H4 (cell line): ENCODE data around the gene WDR72. TPM values are rescaled to one million over a fixed set of nuclear protein-coding genes. Genes with fewer than 3 reads are reported as not detected.
"Not testable (repeated sequence)": the region's sequence is repeated elsewhere in the genome, so short reads cannot be mapped to it uniquely, and the experiment has no call there.

Source experiments
- DNase-seq: peaks from one replicate; pipeline ENCODE4 v3.0.0-alpha.2; 2015; ENCODE audit warnings: low spot score
- total RNA-seq: library from RNA; depleted of rRNA; stranded (reverse); fragments of >200 nt; shearing (Covaris generic); gene quantifications from 2 replicates; pipeline ENCODE4 v1.2.3, GENCODE V29; 2014

The WDR72 gene
- total RNA-seq, 1 experiment from 2014 or later: 14.6 TPM

DNA sequence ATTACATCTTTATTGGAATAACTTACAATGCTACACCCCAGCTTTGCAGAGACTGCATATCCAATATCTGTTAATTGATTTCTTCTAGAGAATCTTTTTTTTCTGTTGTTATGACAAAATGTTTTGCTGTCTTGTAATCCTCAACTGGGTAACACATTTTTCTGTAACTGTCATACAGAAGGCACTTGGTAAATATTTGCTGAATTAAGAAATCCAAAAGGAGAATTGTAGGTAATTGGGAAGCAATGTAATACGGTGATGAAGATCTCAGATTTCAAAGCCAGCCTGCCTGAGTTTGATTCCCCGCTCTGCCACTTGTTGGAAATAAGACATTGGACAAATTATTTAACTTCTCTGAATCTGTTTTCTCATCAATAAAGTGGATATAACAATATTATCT is 169.1 kb downstream of the WDR72 start:
- DNase-seq: no peak

DNA sequence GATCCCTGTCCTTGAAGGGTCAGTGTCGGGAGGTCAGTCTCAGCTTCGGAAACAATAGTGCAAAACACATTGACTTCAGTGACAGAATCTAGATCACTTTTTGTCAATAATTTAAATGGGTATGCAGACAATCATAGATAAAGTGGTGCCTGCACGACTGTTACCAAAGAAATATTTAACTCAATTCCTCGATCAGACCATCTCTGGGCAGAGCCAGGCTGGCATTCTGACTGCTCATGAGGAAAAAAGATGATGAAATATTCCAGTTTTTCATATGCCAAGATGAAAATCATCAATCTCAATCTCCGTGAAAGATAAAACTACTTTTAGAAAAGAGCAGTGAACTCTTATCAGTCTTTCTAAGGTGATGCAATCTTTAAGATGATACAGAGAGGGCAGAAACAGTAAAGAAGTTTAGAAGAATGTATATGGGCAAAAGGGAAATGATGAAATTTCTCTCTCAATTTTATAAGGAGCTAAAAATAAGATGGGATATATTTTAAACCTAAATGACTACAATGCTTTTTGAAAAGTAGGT is 169.9 kb downstream of the WDR72 start:
- DNase-seq: no peak

DNA sequence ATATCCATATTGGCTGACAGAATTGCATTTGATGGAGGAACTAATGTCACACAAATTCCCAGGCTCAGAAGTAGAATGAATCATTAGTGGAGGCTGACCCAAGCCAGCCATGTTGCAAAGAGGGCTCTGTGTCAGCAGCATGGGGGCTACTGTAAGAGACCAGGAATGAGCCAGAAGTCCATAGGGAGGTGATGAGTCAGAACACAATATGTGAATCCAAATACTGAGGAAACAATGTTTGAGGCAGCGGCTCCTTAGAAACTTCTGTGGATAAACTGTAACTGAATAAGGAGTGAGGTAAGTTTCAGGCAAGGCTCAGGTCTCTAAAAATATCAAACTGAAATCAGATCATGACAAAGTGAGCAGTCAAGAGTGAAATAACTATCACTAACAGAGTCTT is 170.7 kb downstream of the WDR72 start:
- DNase-seq: no peak

DNA sequence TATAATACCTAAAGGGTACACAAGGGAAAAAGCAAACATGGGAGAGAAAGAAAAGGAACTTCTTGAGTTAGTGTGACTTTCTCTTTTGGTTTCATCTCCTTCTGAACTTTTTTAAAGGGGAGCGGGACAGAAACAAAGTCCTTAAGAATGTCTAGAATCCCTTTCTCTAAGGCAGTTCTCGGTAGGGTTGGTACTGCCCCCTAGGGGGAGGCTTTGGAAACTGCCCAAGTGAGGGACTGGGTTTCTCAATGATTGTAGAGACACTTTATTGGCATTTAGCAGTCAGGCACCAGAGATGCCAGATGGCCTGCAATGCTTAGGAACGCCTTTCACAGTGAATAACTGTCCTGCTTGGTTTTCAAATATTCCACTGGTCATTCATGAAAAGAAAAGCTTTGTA is 172.7 kb downstream of the WDR72 start:
- DNase-seq: peak; percentile 27

DNA sequence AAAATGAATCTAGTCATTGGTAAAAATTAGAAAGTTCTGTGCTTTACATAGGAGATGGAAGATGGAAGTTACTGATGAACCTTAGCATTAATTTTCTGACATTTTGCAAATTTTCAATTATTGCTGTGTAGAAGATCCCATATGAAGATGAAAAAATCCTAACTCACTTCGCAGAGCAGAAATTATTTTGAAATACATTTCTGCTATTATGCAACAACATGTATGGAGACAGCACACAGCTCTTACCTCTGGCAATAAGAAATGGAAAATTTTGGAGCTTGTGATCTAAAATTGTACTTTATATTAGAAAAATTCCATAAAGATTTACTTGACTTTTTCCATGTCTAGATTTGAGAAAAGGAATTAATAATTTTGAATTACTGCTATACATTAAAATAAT is 177.9 kb downstream of the WDR72 start:
- DNase-seq: no peak

DNA sequence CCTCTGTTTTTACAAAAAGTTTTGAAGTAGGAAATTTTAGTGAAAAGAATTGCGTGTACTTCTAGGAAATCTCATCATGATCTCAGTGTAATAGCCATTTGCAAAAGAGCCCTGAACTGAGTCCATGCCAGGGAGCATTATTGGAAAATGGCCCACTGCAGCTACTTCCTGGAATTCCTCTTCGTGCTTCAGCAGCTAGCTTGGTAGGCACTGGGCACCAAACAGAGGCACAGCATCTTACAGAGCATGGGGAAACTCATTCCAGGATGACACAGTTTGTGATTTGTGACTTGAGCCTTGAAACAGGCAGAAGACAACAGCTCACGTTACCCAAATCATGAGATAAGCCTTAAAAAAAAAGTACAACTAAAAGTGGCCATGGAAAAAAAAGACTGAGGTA is 179.1 kb downstream of the WDR72 start:
- DNase-seq: no peak

DNA sequence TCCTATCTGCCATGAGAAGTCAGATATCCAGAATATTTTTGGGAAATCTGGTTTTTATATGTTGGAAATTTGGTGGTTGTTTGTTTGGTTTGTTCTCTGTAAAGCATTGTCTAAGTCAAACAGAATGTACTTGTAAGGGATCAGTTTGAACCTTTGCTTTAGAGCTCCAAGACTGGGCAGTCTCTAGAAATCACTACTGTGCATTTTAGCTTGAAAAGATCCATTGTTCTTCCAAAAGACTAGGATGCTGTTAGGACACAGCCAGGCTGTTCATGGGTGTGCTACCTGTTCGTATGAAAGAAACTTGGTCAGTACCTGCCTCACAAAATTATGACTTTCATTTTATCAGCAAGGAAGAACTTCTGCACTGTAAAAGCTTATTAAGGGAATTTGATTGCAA is 182.6 kb downstream of the WDR72 start:
- no peak for DNase-seq

DNA sequence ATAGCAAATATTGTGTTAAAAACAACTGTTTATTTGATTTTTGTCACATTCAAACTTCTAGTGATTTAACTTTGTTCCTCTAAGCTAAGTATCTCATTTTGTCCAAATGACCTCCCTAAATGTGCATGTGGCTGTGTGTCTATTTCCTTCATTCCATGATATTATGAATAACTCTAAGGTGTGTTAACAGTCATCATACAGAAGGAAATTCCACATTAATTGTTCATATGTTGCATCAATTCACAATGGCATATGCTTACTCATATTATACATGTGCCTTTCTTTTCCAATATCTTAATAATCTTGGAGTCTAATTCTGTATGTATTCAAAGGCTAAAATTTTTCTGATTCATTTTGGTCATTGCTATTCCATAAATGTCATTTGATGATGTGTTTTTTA is 186.4 kb downstream of the WDR72 start:
- DNase-seq: no peak

DNA sequence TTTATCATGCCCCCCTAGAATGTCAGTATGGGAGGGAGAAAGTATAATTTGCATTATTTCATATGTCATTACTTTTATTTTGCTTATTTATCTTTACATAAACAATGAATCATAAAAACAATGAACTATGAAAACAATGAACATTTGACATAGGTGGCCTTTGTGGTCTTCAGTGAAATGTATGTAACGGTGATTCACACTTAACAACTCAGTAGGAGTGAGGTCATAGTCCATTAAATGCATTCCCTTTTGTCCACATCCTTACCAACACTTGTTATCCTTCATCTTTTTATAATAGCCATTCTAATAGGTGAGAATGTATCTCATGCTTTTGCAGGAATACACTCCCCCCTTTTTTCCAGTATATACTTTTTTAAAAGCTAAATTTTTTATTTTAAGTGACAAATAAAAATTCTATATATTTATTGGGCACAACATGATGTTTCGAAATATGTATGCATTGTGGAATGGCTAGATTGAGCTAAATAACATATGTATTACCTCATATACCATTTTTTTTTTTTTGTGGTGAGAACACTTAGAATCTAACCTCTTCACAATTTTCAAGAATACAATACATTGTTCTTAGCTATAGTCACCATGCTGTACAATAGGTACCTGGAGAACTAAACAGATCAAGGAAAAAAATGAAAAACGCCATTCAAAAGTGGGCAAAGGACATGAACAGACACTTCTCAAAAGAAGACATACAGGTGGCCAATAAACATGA is 189.5 kb downstream of the WDR72 start:
- DNase-seq: no peak

DNA sequence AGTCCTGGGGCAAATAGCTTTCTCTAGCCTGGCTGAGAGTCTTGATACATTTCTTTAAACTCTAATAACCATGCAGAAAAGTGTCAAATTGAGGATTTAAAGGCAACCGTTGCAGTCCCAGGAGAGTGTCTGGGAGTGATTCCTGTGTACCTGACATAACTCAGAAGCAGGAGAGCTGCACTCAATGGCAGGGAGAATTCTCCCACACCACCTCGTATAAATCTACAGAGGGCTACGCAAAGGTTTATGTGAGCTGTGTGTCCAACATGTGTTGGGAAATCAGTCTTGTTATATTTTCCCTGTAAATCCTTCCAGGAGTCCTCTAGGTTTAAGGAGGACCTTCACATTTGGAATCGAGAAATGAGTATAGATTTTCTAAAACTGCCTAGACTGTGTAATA is 192.6 kb downstream of the WDR72 start:
- DNase-seq: no peak

DNA sequence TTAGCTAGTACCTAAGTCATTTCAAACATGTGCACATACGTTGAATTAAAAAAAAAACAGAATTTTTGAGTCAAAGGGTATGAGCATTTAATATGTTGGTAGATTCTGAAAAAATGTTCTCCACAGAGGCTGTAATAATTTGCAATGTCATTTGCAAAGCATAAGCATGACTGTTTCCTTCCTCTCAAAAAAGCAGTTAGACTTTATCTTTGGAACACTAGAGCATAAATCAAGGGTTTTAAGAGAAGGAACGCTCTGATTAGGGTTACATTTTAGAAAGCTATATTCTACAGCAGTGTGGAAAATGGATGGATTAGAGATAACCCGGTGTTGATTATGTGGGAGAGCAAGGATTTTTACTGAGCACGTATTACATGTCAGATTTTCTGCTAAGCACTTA is 193.7 kb downstream of the WDR72 start:
- DNase-seq: no peak

DNA sequence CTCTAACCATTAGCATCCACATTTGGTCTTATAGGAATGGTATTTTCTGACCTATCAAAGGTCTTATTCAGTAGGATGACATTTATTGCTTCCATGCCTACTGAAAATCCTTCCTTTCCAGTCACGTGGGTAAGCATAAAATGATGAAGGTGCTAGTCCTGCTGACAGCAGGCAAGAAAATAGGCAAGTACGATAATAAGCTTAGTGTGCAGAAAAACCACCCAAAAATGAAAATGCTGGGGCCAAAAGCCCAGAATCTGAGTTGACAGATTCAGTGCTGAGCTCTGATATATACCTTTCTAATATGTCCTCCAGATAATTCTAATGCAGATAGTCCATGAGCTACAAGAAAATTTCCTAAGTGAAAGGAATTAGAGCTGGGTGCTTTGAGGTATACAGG is 194.8 kb downstream of the WDR72 start:
- no peak for DNase-seq

DNA sequence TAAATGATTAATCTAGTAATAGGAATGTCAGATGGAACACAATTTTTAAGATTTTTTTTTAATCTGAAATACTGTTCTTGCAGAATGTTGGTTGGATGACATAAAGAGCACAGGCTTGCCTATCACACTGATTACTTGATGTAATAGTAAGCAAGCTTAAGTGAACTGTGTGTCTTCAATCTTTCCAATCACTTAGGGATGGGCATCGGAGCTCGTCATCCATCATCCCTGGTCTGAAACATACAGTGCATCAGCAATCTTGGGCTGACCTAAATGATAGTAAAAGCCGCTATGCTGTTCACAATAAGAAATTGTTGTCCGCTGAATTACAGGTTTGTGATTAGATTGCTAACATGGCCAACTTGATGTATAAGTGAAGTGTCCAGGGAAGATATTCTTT is 195.8 kb downstream of the WDR72 start:
- DNase-seq: no peak

DNA sequence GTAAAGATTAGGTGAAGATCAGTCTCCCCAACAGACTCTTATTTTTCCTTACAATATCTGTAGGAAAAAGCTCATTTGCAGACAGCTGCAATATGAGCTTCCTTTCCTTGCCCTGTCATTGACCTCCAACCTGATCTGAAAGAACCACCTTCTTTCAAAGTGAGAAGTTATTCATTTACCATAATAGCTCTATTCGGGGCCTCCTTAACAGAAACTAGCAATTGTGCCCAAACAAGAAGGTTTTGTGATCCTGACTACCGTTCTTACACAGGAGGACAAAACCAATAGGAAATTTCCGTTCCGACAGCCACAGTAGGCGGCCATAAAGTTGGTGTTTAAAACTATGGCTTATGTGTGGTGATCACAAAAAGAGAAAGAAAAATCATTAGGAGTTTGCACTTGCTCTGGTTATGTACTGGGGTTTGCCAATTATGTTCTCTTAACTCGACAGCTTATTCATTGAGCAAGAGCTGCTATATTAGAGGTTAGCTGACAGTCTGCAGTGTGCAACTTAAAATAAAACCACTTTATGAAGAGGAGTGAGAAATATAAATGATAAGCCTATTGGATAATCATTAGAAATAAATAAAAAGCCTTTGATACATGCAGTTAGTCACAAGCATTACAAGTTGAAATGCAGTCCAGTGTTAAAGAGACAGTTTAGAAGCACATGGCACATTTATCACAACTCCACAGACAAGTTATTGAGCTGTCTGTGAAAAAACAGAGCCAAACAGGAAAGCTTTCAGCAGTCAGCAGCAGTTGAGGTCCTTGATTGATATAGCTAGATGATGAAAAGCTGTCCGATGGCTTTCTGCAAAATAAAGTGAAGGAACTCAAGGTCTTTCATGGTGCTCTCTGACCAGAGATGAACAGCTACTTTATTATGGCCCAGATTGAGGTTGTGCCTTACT is 199.8 kb downstream of the WDR72 start:
- DNase-seq: no peak

DNA sequence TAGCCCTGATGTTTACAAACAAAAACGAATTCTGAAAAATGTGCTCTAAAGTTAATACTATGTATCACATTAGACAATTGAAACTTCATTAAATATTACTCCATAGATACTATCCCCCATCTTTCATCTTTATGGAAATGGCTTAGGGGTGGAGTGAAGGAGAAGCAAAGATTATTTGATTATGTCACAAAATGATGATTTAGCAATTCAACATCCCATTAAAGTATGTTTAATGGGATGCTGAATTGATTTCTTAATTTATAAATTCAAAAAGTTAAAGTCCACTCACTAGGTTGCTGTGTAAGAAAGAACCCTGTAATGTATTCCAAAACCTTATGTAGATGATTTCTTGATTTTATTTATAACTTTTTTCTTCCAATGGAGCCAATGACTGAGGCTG is 201.1 kb downstream of the WDR72 start:
- no peak for DNase-seq

DNA sequence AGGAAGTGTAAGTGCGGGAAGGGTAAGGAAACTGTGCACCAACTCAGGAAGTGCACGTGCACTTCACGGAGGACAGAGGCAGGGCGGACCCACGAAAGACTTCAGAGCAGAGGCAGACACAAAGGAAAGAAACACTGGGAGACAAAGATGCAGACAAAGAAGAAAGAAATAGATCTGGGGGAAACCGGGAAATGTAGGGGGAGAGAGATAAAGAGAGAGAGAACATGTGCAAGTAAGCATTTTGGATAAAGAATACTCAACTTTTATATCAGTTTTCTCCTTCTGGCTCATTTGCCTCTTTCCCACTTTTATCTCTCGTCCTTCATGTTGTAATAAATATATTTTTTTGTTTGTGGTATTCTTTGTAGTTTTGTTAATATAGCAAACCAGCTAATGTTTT is 204.2 kb downstream of the WDR72 start:
- DNase-seq: no peak

DNA sequence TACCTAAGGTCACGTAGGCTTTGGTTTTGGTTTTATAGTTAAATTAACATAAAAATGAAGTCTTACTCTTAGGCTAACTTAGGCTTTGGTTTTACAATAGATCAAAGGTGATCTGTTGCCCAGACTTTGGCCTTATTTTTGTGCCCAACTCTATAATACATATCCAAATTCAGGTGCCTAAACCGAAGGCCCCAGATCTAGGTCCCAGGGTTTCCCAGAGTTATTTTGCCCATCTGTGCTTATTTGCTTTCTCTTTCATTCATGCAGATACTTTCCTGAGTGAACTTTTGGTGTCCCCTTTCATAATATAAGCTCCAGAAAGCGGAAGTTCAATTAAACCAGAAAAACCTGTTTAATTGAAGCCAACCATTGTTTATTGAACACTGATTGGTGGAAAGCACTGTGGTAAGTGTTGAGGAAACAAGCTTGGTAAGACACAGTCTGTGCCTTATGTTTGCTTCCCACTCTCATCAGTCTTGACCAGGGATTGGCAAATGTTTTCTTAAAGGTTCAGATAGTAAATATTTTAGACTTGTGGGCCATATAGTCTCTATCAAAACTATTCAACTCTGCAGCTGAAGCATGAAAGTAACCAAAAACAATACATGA is 209.7 kb downstream of the WDR72 start:
- DNase-seq: no peak

DNA sequence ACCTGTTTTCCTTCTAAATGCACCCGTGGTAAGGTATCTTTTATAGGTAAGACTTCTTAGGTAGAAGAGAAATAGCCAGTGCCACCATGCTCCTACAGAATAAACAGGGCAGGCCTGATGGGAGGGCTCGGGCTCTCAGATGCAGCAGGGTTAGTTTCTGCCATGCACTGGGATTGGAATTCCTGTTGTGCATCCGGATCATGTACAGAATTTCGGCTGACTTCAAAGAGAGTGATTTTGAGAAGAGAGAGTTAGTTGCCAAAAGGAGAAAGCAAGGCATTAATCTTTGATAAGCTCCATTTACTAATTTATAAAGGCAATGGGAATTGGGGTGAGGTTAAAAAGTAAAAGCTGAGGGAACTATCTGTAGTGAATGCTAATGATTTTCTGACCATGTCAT is 211.2 kb downstream of the WDR72 start:
- no peak for DNase-seq

DNA sequence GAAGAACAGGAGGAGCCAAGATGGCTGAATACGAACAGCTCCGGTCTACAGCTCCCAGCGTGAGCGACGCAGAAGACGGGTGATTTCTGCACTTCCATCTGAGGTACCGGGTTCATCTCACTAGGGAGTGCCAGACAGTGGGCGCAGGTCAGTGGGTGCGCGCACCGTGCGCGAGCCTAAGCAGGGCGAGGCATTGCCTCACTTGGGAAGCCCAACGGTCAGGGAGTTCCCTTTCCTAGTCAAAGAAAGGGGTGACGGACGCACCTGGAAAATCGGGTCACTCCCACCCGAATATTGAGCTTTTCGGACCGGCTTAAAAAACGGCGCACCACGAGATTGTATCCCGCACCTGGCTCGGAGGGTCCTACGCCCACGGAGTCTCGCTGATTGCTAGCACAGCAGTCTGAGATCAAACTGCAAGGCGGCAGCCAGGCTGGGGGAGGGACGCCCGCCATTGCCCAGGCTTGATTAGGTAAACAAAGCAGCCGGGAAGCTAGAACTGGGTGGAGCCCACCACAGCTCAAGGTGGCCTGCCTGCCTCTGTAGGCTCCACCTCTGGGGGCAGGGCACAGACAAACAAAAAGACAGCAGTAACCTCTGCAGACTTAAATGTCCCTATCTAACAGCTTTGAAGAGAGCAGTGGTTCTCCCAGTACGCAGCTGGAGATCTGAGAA is 218.7 kb downstream of the WDR72 start:
- DNase-seq: not testable (repeated sequence)

DNA sequence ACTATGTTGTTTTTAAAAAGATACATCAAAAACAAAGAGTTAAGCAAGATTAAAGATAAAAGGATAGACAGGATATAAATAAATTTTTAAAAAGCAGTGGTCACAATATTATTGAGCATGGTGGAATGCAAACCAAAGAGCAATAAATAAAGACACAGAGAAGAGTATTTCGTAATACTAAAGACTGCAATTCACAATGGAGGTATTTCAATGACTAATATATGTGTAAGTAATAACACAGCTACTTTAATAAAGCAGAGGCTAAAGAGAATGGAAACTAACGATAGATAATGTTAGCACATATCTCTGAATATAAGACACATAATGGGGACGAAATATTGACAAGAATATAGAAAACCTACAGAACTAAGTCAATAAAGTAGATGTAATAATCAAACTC is 219.6 kb downstream of the WDR72 start:
- DNase-seq: no peak

DNA sequence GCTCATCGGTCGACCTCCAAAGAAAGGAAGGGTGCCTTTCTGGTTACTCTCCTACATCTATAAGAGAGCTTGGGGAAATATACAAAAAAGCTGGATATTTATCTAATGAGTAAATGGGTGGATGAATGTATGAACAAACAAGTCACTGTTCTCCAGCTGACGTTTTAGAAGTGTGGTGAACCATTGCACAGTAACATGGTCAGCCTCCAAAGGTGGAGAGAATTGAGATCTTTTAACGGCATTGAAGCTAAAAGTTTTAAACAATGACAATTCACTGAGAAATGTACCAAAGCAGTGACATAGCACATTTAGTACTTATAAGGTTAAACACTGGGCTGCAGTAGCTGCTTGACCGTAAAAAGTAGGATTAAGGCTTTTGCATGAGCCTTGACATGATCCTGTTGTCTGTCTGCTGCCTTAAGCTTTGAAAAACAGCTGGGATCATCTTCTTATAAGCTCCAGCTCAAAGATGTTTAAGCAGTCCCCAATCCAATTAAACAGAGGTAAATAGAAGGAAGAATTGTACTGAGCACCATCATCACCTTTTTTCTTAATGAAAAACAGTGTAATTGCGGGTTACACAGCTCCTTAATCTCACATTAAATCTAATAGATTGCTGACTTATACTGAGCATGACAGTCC is 222.9 kb downstream of the WDR72 start:
- peak; percentile 38 for DNase-seq
